ENCODE results near the gene SEZ6L.
"Not testable (repeated sequence)": the region's sequence is repeated elsewhere in the genome, so short reads cannot be mapped to it uniquely, and the experiment has no call there.

SEZ6L gene

DNA sequence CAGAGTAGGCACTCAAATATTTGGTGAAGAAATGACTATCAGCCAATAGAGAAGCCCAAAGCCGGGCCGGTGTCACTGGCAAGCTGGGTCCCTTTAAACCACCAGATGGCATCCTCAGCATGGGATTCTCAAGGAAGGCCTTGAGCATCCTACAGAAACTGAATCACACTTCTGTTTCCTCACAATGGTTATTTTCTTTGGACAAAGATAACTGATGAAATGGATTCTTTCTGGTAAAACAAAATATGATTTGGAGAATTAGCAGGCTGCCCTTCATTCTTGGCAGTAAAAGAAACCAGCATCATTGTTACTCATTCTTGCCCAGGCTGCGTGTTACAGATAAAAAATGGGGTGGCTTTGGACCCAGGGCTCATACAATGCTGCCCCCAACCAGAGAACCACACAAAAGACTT lies 229.5 kb downstream of the SEZ6L start:
- H3K4me3 ChIP-seq (ENCODE audit: low read length), result no peak overlapping the region
- DNase-seq (ENCODE audit: low read depth), result peak; percentile 78
- TF ChIP-seq, protein P1, sequence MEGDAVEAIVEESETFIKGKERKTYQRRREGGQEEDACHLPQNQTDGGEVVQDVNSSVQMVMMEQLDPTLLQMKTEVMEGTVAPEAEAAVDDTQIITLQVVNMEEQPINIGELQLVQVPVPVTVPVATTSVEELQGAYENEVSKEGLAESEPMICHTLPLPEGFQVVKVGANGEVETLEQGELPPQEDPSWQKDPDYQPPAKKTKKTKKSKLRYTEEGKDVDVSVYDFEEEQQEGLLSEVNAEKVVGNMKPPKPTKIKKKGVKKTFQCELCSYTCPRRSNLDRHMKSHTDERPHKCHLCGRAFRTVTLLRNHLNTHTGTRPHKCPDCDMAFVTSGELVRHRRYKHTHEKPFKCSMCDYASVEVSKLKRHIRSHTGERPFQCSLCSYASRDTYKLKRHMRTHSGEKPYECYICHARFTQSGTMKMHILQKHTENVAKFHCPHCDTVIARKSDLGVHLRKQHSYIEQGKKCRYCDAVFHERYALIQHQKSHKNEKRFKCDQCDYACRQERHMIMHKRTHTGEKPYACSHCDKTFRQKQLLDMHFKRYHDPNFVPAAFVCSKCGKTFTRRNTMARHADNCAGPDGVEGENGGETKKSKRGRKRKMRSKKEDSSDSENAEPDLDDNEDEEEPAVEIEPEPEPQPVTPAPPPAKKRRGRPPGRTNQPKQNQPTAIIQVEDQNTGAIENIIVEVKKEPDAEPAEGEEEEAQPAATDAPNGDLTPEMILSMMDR (conservative IDR thresholded peaks at IDR 0.05; ENCODE audit: low read length), result peak; percentile 91

DNA sequence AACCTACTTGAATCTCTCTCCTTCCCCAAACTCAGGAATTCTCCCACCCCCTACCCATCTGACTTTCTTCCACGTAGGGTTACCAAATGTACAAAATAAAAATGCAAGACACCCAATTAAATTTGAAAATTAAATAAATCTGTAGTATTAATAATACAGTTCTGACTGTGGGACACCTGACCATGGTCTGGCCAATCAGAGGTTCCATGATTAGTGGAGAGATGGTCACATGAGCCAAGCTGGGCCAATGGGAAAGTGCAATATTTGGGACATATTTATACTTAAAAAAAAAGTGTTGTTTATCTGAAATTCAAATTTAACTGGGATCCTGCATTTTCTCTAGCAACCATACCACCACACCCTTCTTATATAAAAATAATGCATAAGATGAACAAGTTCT lies 230.0 kb downstream of the SEZ6L start:
- H3K4me3 ChIP-seq (ENCODE audit: low read length), result no peak overlapping the region
- TF ChIP-seq, protein P1 (conservative IDR thresholded peaks at IDR 0.05; ENCODE audit: low read length), result no peak
- DNase-seq (ENCODE audit: low read depth), result no peak

DNA sequence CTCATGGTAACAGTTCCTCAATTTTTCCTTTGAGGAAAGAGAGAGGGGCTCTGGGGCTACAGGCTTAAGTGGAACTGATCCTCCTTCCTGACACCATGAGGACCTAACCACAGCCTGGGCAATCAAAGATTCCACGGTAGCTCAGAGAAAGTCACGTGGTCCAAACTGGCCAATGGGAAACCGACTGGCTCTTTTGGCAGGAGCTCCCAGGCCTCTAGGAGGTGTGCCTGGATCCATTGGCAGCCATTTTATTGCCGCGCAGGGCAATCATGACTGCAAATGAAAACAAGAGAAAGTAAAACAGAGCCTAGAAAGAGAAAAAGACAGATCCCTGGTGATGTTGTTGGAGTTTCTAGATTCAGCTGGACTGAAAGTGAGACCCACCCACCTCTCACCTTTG lies 232.5 kb downstream of the SEZ6L start:
- H3K4me3 ChIP-seq (ENCODE audit: low read length), result no peak overlapping the region
- TF ChIP-seq, protein P1 (conservative IDR thresholded peaks at IDR 0.05; ENCODE audit: low read length), result no peak
- DNase-seq (ENCODE audit: low read depth), result no peak

DNA sequence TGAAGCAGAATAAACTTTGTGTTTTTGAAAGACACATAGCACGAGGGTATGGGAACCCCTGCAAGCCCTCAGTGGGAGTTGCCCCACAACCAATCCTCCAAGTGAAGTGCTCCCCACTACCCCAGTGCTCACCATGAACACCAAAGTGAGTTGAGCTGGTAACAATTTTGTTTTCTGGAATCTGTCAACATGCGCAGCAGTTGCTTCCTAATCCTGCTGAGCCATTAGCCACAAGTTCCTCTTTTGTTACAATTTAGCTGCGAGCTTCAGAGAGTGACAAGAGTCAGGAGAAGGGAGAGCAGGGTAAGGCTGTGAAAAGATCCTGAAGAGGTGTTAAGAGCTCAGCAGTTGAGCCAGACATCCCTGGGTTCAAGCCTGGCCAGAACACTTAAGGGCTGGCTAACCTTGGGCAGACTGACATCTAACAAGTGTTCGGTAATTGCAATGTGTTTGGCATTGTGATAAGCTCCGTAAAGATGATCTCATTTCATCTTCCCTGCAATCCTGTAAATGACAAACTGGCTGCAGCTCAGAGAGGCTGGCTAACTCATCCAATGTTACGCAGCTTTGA lies 235.7 kb downstream of the SEZ6L start:
- TF ChIP-seq, protein P1 (conservative IDR thresholded peaks at IDR 0.05; ENCODE audit: low read length), result no peak
- no peak overlapping the region for H3K4me3 ChIP-seq (ENCODE audit: low read length)
- no peak for DNase-seq (ENCODE audit: low read depth)

DNA sequence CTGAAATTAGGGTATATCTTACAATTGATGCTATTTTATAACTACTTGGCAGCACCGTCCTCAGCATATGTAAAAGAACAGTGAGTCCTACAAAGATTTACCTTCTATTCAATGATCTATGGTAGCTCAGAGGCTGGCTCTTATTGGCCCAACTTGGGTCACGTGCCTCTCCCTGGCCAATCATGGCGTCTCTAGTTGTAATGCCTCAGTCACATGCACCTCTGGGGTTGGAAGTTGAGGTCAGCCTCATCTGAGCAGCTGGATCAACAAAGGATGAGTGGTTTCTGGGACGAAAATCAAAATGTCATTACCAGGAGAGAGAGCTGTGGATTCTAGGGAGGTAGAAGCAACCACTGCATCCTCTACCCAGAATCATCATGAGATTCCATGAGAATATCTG lies 236.9 kb downstream of the SEZ6L start:
- peak; percentile 17 for DNase-seq (ENCODE audit: low read depth)
- TF ChIP-seq, protein P1 (conservative IDR thresholded peaks at IDR 0.05; ENCODE audit: low read length), result no peak
- H3K4me3 ChIP-seq (ENCODE audit: low read length), result no peak overlapping the region

DNA sequence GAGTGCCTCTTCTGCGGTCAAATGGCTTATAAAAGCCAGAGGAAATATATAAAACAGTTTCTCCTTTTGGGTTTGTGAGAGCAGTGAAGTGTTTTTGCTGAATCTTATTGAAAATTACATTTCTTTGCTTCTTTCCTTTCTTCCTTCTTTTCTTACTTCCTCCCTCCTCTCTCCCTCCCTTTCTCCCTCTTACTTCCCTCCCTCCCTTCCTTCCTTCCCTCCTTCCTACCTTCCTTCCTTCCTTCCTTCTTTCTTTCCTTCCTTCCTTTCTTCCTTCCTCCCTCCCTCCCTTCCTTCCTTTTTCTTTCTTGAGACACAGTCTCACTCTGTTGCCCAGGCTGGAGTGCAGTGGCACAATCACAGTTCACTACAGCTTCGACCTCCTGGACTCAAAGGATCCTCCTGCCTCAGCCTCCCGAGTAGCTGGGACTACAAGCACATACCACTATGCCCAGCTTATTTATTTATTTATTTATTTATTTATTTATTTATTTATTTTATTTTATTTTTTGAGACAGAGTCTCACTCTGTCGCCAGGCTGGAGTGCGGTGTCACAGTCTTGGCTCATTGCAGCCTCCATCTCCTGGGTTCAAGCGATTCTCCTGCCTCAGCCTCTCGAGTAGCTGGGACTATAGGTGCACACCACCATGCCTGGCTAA lies 239.4 kb downstream of the SEZ6L start:
- not testable (repeated sequence) for DNase-seq (ENCODE audit: low read depth); H3K4me3 ChIP-seq (ENCODE audit: low read length)

DNA sequence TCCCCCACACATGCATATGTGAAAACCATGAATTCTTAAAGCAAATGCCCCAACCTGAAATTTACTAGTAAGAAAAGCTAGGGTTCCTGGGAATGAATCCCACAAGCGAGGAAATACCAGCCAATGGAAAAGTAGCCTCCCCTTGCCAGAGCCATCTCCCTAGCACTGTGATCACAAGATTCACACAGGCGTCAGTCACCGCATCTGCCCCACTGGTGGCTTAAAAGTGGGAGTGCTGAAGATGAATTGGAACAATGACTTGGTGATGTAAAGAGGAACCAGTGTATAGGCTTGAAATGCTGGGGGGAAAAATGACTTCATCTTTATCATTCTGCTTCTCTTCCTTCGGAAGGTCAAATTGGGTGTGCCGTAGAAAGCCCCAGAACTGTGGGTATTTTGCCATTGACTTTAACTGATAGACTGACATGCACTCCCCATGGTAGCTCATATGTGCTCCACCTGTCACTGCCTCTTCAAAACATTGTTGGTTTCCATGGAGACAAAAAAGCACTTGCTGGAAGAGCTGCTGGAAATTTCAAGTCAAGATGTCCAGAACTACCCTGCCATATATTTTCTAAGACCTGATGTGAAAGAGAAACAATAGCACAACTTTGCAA lies 240.6 kb downstream of the SEZ6L start:
- no peak overlapping the region for H3K4me3 ChIP-seq (ENCODE audit: low read length)
- no peak for DNase-seq (ENCODE audit: low read depth)
- TF ChIP-seq, protein P1 (conservative IDR thresholded peaks at IDR 0.05; ENCODE audit: low read length), result no peak

Data from AG10803 (cell line).